NCI-H2171 treated with DMSO at 0.1 percent for 48 hours (cell line): ENCODE measurements around the gene PPP1R3G.

ENCODE experiments used
- DNase-seq: peaks from one replicate; lab custom pipeline; 2025; lab: John Stamatoyannopoulos, UW

The PPP1R3G gene

GRCh38 chr6:5094327-5094726 is 9.2 kb downstream of the PPP1R3G start:
- no peak for DNase-seq

GRCh38 chr6:5095236-5095635 is 10.1 kb downstream of the PPP1R3G start:
- no peak for DNase-seq

- no peak for DNase-seq
Observed at GRCh38 chr6:5096482-5096881, 11.3 kb downstream of the PPP1R3G start.

GRCh38 chr6:5098501-5099270 is 13.5 kb downstream of the PPP1R3G start:
- no peak for DNase-seq

- DNase-seq = no peak
Observed at GRCh38 chr6:5099537-5099936, 14.4 kb downstream of the PPP1R3G start.

- DNase-seq = no peak
Observed at GRCh38 chr6:5100806-5101205, 15.7 kb downstream of the PPP1R3G start.

- DNase-seq = no peak
Observed at GRCh38 chr6:5102267-5102970, 17.3 kb downstream of the PPP1R3G start.

- DNase-seq = no peak
Observed at GRCh38 chr6:5103250-5103649, 18.1 kb downstream of the PPP1R3G start.

GRCh38 chr6:5104667-5105066 is 19.5 kb downstream of the PPP1R3G start:
- no peak for DNase-seq

GRCh38 chr6:5105146-5105545 is 20.0 kb downstream of the PPP1R3G start:
- DNase-seq = no peak

- no peak for DNase-seq
Observed at GRCh38 chr6:5107341-5107740, 22.2 kb downstream of the PPP1R3G start.

GRCh38 chr6:5108068-5108467 is 22.9 kb downstream of the PPP1R3G start:
- no peak for DNase-seq

- no peak for DNase-seq
Observed at GRCh38 chr6:5108536-5109150, 23.5 kb downstream of the PPP1R3G start.

- DNase-seq = no peak
Observed at GRCh38 chr6:5109436-5109835, 24.3 kb downstream of the PPP1R3G start.

GRCh38 chr6:5110246-5110645 is 25.1 kb downstream of the PPP1R3G start:
- DNase-seq = no peak

GRCh38 chr6:5111626-5112025 is 26.5 kb downstream of the PPP1R3G start:
- no peak for DNase-seq

GRCh38 chr6:5112066-5112799 is 27.1 kb downstream of the PPP1R3G start:
- no peak for DNase-seq

- DNase-seq = no peak
Observed at GRCh38 chr6:5113096-5113495, 28.0 kb downstream of the PPP1R3G start.

- no peak for DNase-seq
Observed at GRCh38 chr6:5115168-5115567, 30.0 kb downstream of the PPP1R3G start.

- DNase-seq = no peak
Observed at GRCh38 chr6:5116243-5116991, 31.3 kb downstream of the PPP1R3G start.

GRCh38 chr6:5119090-5119951 is 34.2 kb downstream of the PPP1R3G start:
- no peak for DNase-seq
